ENCODE measurements around the gene PRM2. TPM values are rescaled to one million over a fixed set of nuclear protein-coding genes. Genes with fewer than 3 reads are reported as not detected.

PRM2 gene
- total and polyA plus RNA-seq, 2 donors (not counting 3 experiments of a cell fraction or from before 2014, with no cell fraction given) = not detected

DNA sequence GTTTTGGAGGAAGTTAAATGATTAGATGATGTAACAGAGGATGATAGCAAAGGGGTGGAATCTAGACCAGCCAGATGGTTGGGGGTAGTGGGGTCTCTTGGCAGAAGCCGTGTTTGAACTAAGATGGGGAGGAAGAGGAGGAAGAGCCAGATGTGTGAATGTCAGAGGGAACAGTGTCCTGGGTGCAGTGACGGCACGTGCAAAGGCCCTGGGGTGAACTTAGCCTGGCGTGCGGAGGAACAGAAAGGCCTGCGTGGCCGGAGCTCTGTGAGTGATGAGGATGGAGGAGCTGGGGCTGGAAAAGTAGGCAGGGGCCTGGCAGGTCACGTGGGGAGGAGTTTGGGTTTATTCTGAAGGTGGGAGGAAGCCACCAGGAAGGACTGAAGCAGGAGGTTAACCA lies 42.5 kb upstream of the PRM2 start:
- ChIA-PET POLR2A (no interaction called here), CTCF (no interaction called here)
- Histone ChIP-seq H3K9ac (replicated peaks; ENCODE audit: extremely low read depth, insufficient read depth, low read length) (no peak overlapping the region), H3K27me3 (ENCODE audit: control insufficient read depth in 2 of 2, insufficient read depth in 2 of 2, low read length in 2 of 2) (no peaks in the 10 kb centered on the region), H3K79me2 (ENCODE audit: control insufficient read depth, insufficient read depth, low read length) (no peaks in the 10 kb centered on the region), H2AFZ (ENCODE audit: low read depth, low read length) (no peak overlapping the region), H3K36me3 (ENCODE audit: control insufficient read depth in 2 of 2, extremely low read depth in 1 of 2, insufficient read depth in 2 of 2, low read length in 2 of 2) (no peaks in the 10 kb centered on the region), H3K27ac (ENCODE audit: insufficient read depth, low read depth, low read length) (no peak overlapping the region), H3K9me1 (replicated peaks; ENCODE audit: control insufficient read depth, extremely low read depth, insufficient read depth, low read length) (no peaks in the 10 kb centered on the region), H3K4me2 (ENCODE audit: insufficient read depth, low read length) (no peak overlapping the region), H3K4me1 (ENCODE audit: control insufficient read depth, extremely low read depth, insufficient read depth, low read length) (no peaks in the 10 kb centered on the region), H3K4me3 (replicated peaks in 1 of 3; ENCODE audit: insufficient read depth in 1 of 3, low read depth in 1 of 3, low read length in 3 of 3) (no peak overlapping the region), H4K20me1 (replicated peaks; ENCODE audit: control insufficient read depth, extremely low read depth, insufficient read depth, low read length) (no peaks in the 10 kb centered on the region), H3K9me3 (replicated peaks; ENCODE audit: control insufficient read depth, insufficient read depth, low read length) (no peaks in the 10 kb centered on the region)
- no TSS peak for BruUV-seq (replicated peaks)
- no peak for DNase-seq (ENCODE audit: low read depth, low spot score)
- dilution Hi-C loops (cut with MboI; ENCODE audit: extremely low pct_ligation_motif_present, low sequenced_read_pairs) = no loop called here
- no peak for FAIRE-seq
- intact Hi-C loops (cut with micrococcal nuclease) = loop anchor here (10.0 kb wide), 1 partner anchor 64 kb away; the partner anchor contains the start of gene SOCS1
- no peak for TF ChIP-seq CTCF (IDR thresholded peaks at IDR 0.05; ENCODE audit: extremely low read depth in 1 of 2, insufficient read depth in 1 of 2, low read depth in 1 of 2, low read length in 2 of 2)
- no peak for TF ChIP-seq JUN (IDR thresholded peaks at IDR 0.05; ENCODE audit: borderline replicate concordance, insufficient read depth, insufficient read length, low read depth)
- TF ChIP-seq FOS (IDR thresholded peaks at IDR 0.05; ENCODE audit: borderline replicate concordance, insufficient read depth, low read length) = no peak
- no peak for TF ChIP-seq GATA2 (IDR thresholded peaks at IDR 0.05; ENCODE audit: insufficient read depth, insufficient read length, low read depth, low read length)
- TF ChIP-seq POLR2AphosphoS5 (IDR thresholded peaks at IDR 0.05; ENCODE audit: insufficient read depth, low read depth, low read length) = no peak
- no peak for TF ChIP-seq MYC (IDR thresholded peaks at IDR 0.05; ENCODE audit: low read depth, low read length)
- TF ChIP-seq, protein P1, sequence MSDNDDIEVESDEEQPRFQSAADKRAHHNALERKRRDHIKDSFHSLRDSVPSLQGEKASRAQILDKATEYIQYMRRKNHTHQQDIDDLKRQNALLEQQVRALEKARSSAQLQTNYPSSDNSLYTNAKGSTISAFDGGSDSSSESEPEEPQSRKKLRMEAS (IDR thresholded peaks at IDR 0.05; ENCODE audit: insufficient read depth, insufficient read length) = no peak
- no peak for TF ChIP-seq POLR2A (IDR thresholded peaks at IDR 0.05; ENCODE audit: low read depth, low read length)
- TF ChIP-seq EZH2 (IDR thresholded peaks at IDR 0.05; ENCODE audit: borderline replicate concordance, low read depth, low read length, severe bottlenecking) = no peak

Data from endothelial cell of umbilical vein (primary cell).